Cerebellar nuclear complex (tissue), 1 donor: ENCODE results near the gene RAPGEF4.

Source experiments
- DNase-seq, 2 experiments: peaks; one replicate each; lab custom pipeline; 2025; lab: John Stamatoyannopoulos, UW

Gene RAPGEF4

GRCh38 chr2:173095356-173095755 is 359.7 kb downstream of the RAPGEF4 start:
- no peak for DNase-seq

- DNase-seq = no peak
Measured at GRCh38 chr2:173099271-173099670, 363.6 kb downstream of the RAPGEF4 start.

- DNase-seq = no peak
Measured at GRCh38 chr2:173099804-173100203, 364.2 kb downstream of the RAPGEF4 start.

- DNase-seq = no peak
Measured at GRCh38 chr2:173101687-173102086, 366.0 kb downstream of the RAPGEF4 start.
